GM12874 (cell line): Measurements from ENCODE around the gene SARDH.

Experiments
- TF ChIP-seq, protein P1 (sequence below): IDR thresholded peaks from 2 replicates; pipeline ENCODE4 v1.5.1; 2011; ENCODE audit warnings: low read depth, mild to moderate bottlenecking, control low read depth, low read length, moderate library complexity; ENCODE audit not compliant: insufficient read depth

Gene SARDH

DNA sequence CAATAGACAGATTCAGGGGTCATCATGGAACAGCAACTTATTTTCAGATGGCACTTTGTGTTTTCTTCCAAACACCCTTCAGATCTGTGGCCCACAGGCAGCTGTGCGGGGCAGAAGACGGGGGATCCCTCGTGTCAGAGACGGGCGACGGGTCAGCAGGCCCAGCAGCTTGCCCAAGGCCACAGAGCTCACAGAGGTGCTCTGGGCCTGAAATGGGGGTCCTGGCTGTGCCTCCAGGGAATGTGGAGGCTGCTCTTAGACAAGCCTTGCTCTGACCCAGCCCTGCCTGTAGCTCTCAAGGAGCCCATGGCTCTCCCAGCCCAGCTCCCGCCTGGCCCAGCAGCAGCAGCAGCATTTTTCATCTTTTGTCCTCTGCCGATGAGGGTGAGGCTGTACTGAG is 40.9 kb upstream of the SARDH start:
- TF ChIP-seq, protein P1, sequence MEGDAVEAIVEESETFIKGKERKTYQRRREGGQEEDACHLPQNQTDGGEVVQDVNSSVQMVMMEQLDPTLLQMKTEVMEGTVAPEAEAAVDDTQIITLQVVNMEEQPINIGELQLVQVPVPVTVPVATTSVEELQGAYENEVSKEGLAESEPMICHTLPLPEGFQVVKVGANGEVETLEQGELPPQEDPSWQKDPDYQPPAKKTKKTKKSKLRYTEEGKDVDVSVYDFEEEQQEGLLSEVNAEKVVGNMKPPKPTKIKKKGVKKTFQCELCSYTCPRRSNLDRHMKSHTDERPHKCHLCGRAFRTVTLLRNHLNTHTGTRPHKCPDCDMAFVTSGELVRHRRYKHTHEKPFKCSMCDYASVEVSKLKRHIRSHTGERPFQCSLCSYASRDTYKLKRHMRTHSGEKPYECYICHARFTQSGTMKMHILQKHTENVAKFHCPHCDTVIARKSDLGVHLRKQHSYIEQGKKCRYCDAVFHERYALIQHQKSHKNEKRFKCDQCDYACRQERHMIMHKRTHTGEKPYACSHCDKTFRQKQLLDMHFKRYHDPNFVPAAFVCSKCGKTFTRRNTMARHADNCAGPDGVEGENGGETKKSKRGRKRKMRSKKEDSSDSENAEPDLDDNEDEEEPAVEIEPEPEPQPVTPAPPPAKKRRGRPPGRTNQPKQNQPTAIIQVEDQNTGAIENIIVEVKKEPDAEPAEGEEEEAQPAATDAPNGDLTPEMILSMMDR = no peak

DNA sequence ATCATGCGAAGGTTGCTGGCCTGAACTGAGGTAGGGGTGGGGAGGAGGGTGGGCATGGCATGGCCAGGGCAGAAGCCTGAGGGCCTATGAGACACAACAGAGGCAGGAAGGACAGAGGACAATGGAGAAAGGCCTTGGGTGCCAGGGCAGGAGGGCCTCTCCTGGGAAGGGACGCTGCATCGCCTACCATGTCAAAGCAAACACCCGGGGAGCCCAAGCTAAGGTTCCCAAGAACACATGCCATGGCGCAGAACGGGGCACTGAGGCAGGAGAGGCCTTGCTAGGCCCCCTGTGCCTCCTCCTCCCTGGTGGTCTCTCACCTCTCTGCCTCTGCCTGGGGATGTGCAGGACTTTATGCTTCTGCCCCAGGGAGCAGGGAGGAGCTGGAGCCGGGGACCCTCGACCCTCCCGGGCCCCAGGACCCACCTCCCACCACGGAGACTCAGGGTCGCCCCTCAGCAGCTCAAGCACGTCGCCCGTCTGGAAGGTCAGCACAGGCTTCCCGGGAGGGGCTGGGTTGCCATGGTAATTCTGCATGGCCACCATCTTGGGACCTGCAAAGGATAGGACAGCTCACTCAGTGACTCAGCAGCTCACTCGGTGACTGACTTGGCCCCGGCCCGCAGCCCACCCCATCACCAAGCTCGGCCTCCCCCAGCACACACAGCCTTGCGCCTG is 40.3 kb upstream of the SARDH start:
- TF ChIP-seq, protein P1 = no peak

DNA sequence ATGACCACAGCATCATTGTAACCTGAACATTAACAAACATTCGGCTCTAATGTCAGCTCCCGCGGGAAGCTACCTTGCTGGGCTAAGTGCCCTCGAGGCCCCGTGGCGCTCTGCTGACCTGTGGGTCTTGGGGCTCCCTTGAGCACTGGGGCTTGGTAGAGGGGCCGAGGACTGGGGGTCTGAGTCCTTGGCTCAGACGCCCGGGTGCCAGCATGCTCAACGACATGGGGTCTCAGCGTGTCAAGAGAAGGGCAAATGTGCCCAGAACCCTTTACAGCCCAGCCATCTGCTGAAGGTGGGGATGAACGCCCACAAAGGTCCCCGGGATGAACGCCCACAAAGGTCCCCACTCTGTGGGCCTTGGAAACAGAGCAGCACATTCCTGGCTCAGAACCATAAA is 39.7 kb upstream of the SARDH start:
- TF ChIP-seq, protein P1 = no peak

DNA sequence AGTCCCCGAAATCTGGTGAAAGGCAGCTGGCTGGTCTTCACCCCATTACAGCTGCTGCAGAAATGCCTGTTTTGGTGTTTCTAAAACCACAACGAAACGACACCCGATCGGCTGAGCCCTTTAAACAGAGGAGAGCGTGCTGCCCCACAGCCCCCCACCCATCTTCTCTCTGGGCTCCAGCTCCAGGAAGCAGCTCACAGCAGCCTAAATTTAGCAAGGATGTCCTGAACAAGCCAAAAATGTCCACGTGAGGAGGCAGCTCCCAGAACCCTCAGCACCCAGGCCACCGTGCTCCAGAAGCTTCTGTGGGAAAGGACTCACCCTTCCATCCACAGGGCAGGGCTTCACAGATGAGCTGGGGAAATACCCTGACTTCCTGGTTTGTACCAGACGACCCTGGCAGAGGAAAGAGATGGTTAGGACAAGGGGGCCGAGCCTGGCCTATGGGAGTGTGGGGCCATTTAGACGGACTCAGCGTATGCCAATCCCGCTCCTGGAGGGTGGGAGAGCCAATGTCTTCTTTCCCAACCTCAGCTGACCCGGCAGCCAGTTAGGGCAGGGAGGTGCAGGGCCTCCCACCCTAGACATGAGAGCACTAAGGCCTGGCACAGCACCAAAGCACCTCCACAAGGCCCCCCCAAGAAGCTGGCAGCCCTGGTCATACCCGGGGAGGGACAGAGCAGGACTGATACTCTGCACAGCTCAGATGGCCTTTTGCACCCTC is 39.1 kb upstream of the SARDH start:
- TF ChIP-seq, protein P1 = no peak

DNA sequence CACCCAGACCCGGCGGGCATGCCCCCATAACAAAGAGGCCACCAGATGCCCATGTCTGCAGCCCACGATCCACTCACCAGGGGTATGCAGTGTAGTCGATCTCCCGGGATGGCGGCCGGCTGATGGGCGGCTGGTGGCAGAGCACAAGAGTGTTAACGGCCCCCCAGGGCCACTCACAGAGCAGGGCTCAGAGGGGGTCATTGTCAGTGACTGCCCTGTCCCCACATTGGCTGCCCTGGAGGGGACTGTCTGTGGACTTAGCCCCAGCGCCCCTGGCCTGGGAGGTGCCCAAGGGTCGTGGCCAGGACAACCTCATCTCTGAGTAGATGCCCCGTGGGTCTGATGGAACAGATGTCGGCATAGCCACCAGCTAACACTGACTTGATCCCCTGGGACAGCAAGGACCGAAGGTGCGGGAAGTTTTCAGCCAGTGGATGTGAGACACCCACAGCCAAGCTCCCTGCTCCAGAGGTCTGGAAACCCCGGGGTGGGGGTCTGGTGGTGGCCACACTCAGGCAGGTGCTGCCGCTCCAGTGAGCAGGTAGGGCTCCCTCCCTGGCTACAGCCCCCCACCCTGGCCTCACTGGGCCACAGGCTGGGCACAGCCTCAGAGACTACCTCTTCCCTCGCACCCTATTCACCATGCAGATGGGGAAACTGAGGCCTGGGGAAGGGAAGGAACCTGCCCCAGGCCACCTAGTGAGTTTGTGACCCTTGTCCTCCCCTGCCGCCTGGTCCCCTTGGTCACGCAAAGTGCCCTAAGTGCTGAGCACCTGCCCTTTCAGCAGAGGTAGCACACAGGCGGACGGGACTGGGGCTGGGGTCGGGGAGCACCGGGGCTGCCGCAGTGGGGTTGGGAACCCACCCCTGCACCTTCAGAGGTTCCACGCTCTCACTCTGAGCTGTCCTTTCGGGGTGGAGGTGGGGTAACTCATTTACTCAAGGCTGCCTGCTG is 38.1 kb upstream of the SARDH start:
- TF ChIP-seq, protein P1 = no peak

DNA sequence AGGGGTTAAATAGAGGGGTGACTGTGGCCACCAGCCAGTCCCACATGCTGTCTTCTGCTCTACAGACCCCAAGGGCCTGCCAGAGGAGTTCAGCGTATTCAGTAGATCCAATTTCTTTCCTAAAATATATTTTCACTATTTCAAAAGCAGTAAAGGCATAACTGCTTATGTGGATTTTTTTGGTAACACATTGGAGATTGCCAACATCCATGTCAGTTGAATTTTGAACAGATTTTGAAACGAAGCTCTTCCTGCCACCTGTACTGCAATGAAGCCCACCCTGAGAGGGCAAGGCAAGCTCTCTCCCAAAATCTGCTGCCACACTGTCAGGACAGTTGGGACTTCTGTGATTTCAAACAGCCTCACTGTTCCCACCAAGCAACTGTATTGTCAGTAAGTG is 37.1 kb upstream of the SARDH start:
- TF ChIP-seq, protein P1 = no peak

DNA sequence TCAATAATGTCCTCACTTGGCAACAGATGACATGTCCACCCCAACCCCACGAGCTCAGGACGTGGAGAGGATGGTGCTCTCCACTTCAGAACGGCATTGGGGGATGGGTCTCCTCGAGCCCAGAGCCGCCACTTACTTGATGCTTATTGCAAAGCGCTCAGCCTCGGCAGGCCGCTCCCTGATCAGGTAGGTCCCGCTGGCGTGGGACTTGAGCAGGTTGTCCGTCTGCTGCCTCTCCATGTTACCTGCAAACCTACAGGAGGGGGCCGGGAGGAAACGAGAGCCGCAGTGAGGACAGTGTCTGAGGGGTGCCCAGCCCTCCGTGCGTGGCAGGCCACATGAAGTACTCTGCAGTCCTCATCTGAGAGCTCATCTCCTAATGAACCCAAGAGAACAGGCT is 36.6 kb upstream of the SARDH start:
- TF ChIP-seq, protein P1 = no peak
